T-helper 1 cell treated with Interleukin-12 subunit alpha and Interleukin-12 subunit beta and Interleukin-4 antibody, amounts not matched to agents 30 ng/mL and 1 ng/mL, for 36 hours (primary cell): ENCODE data around the gene SMPD2. TPM values are rescaled to one million over a fixed set of nuclear protein-coding genes. Genes with fewer than 3 reads are reported as not detected.

Experiments used
- intact Hi-C: fragments of 100-400 bp; cut with micrococcal nuclease; formaldehyde crosslinking; loops from one replicate; pipeline ENCODE4 v1.15.1; 2024
- total RNA-seq: library from RNA; stranded (reverse); gene quantifications from 2 replicates; pipeline ENCODE4 v1.2.3, GENCODE V29; 2022

The SMPD2 gene
- total RNA-seq, 1 donor from 2014 or later: 22.8 TPM

DNA sequence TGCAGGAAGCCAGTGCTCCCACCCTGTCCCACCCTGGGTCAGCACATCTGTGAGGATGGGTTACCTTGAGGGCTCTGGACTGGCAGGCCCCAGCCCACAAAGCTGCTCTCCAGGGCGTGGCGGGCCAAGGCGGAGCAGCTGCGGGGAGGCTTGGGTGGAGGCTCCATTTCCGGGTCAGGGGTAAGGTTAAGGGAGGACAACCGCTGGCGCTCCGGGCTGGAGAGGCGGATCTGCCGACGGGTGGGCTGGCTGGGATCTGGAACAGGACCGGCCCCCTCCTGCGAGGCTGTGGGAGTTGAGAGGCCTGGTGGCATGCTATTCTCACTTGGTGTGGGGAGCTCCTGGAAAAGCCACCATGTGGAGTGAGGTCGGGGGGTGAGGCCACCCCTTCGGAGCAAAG is 5.5 kb downstream of the SMPD2 start:
- intact Hi-C loops: no loop called here

DNA sequence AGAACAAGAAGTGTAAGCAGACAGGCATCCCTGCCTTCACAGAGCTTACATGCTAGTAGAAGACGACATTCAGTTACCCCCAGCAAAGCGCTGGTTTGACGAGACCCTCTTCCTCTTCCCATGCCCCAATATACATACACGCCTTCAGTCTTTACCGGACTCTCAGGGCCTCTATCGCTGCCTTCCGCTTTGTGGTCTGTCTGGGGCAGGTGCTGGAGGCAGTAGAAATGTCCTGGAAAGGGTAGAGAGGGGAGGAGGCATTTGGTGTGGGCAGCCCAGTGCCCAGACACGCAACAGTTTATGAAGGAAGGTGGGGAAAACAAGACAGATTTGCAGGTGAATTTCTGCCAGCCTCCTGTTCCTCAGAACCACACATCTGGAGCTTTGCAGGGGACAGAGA is 6.0 kb downstream of the SMPD2 start:
- intact Hi-C loops: no loop called here

DNA sequence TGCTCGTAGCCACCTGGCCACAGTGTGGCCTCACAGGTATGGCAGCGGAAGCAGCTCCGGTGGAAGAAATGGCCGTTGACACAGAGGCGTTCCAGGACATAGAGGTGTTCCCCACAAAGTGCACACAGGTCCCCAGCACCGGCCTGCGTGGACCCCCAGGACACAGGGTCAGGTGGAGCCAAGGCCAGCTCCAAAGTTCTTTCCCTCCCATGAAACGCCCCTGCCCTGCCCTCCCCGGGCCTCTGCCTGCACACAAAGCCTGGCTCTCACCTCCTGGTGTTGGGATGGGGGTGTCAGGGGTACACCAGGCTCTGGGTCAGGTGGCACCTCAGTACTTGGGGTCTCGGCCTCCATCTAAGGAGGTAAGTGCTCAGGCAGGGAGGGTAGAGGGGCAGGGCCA is 6.6 kb downstream of the SMPD2 start:
- intact Hi-C loops: no loop called here

DNA sequence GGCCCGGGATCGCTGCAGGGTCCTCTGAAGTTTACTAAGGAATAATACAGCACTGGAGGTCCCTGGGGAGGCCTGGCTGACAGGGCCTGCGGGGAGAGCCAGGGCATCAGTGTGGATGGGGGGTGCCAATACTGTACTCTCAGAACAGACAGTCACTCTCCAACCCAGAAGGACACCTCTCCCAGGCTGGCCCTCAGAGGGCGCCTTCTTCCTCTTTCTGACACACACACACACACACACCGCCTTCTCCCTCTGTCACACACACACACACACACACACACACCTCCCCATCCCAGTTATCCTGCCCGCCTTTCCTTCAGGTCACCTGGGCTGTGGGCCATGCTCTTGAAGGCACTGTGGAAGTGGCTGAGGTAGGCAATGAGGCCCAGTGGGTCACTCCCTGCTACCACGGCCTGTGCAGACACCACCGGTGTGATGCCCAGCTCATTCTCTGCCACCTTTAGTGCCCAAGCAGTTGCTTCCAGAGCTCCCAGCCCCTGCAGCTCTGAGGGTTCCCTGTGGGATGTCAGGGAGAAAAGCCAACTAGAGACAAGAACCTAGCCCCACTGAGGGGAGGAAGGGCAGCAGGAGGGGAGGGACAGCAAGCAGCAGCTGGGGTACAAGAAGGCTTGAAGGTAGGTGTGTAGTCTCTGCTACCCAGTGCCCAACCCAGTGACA is 7.5 kb downstream of the SMPD2 start:
- intact Hi-C loops: no loop called here

DNA sequence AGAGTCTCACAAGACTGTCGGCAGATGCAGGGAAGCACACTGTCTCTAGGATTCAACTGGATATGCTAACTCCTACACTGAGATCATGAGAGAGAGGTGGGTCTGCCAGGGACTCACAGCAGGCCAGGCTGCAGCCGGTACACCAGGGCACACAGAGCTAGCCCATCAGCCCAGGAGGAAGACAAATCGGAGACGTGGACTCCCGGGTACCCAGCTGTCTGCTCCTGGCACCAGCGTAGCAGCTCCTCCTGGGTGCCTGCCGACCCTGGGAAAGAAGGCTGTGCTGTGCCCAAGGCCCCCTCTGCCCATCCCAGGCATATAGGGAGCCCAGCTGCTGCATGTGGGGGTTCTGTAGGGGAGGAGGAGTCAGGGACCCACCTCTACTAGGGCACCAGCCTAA is 8.1 kb downstream of the SMPD2 start:
- intact Hi-C loops: loop anchor here (1.0 kb wide), 1 partner anchor 8 kb away; the partner anchor contains the start of genes PPIL6 and SMPD2

DNA sequence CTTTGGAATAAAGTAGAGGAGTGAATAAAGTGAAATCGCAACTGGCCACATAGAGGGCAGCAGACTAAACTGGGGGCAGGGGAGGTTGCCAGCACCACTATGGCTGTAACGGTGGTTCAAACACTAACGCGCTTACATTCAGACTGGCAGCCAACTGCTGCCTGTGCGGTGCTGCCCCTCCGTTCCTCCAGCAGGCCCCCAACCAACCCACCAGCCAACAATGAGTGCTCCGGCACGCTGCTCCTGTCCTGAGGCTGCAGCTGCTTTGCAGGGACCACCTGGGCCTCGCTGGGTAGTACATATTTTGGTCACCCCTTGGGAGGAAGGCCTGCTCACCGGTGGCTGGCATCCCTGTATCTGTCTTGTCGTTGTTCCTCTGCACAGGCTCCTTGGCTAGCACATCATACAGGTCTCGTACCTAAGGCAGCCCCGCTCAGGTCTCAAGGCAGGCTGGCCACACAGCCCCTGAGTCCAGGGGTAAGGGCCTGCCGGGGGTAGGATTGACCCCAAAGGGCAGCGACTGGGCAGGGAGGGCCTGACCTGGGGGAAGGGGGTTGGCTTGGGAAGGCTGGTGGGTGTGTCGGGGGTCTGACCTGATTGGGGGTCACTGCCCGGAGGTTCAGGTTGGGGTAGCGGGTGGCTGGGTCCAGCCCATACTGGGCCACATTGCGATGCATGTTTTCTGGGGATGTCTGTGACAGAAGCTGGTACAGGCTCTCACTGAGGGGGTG is 8.7 kb downstream of the SMPD2 start:
- intact Hi-C loops: loop anchor here (1.0 kb wide), 1 partner anchor 9 kb away; the partner anchor contains the start of genes PPIL6 and SMPD2

DNA sequence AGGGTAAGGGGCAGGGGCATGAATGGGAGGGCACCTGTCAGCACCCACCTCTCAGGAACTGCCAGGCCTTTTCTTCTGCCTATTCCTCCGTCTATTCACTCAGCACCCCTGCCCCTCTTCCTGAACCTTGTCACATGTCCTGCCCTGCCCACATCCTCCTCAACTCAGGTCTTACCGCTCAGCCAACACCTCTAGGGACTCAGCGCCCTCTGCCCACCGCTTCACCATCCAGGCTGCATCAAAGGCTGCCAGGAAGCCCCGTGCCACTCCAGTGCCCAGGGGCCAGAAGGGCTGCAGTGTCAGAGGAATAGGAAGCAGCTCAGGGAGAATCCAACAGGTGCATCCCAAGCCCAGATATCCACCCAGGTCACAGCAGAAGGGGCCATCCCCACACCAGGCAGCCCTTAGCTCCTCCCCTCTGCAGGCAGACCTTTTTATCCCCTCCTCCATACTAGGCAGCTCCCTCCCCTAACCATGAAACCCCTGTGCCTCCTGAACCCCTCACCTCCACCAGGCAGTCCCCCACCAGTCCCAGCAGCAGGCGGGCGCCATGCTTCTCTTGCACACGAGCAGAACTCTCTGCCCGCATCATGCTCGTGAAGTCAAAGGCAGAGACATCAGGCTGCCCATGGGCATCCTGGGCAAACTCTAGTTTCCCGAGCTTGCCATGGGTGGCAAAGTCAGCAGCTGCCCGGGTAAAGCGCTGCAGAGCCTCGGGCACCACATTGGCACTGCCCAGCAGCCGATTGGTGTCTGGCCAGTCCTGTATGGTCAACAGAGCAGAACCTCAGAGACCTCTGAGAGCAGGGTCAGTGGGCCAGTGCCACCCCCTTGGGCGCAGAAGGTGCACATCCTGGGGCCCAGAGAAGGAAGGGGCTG is 9.5 kb downstream of the SMPD2 start:
- intact Hi-C loops: loop anchor here (1.0 to 10.0 kb wide), 3 partner anchors 10 to 1495 kb away; partner anchors contain the start of genes AMD1, PPIL6, SEC63 and SMPD2

DNA sequence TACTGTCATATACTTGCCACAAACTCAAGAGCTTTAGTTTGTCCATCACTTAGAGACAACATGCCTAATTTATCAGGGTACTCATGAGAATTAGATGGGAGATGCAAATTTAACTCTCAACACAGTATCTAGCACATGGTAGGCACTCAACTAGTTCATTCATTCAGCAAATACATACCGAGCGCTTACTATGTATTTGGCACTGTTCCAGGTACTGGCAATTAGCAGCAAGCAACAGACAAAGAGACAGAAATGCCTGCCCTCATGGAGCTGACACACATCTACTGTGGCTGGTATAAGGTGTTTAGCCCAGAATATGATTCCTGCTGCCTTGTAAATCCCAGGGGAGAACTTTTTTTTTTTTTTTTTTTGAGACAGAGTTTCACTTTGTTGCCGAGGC is 10.3 kb downstream of the SMPD2 start:
- intact Hi-C loops: loop anchor here (10.0 kb wide), 2 partner anchors 1424 to 1496 kb away; partner anchors contain the start of genes AMD1 and SEC63

DNA sequence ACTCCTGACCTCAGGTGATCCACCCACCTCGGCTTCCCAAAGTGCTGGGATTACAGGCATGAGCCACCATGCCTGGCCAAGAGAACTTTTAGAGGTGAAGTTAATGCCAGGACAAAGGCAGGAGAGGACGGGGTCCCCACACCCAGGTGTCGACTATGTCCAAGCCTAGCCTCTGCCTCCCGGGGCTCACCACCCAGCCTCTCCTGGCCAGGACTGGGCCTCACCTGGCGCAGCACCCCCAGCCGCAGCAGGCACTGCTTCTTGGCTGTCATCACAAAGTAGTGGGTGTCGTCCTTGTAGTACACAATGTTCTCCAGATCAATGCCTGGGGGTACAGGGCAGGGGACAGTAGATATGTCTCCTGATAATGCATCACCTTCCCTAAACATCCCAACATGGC is 10.9 kb downstream of the SMPD2 start:
- intact Hi-C loops: loop anchor here (10.0 kb wide), 2 partner anchors 1423 to 1497 kb away; partner anchors contain the start of genes AMD1 and SEC63

DNA sequence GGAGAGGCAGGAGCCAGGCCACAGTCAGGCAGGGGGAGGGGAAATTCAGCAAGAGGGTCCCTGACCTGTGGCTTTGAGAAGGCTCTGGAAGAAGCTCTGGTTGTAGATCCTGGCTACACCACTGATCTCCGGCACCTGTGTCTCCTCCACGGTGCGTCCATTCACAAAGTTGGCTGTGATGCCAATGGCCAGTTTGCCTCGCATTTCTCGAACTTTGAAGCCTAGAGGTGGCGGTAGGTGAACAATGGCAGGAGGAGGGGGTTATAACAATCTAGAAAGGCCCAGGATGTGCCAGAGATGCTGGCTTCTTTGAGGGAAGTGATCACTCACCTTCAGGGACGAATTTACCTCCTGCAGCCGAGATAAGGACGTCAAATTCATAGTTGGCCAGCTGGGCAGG is 11.7 kb downstream of the SMPD2 start:
- intact Hi-C loops: loop anchor here (10.0 kb wide), 2 partner anchors 1423 to 1497 kb away; partner anchors contain the start of genes AMD1 and SEC63

DNA sequence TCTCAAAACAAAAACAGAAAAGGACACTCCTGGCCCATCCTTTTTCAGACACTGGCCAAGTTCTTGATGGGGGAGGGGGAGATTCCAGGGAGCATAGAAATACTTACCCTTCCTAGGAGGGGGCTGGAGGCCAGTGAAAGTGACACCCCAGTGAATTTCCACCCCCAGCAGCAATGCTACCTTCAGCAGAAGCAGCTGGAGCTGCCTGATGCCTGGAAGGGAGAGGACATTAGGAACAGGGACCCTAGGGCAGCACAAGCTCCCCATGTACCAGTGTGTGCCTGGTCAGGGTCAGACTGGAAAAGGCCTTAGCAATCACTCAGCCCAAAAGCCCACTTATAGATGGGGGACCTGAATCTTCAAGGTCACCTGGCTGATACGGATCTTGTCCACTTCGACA is 12.6 kb downstream of the SMPD2 start:
- intact Hi-C loops: loop anchor here (10.0 kb wide), 2 partner anchors 1422 to 1498 kb away; partner anchors contain the start of genes AMD1 and SEC63

DNA sequence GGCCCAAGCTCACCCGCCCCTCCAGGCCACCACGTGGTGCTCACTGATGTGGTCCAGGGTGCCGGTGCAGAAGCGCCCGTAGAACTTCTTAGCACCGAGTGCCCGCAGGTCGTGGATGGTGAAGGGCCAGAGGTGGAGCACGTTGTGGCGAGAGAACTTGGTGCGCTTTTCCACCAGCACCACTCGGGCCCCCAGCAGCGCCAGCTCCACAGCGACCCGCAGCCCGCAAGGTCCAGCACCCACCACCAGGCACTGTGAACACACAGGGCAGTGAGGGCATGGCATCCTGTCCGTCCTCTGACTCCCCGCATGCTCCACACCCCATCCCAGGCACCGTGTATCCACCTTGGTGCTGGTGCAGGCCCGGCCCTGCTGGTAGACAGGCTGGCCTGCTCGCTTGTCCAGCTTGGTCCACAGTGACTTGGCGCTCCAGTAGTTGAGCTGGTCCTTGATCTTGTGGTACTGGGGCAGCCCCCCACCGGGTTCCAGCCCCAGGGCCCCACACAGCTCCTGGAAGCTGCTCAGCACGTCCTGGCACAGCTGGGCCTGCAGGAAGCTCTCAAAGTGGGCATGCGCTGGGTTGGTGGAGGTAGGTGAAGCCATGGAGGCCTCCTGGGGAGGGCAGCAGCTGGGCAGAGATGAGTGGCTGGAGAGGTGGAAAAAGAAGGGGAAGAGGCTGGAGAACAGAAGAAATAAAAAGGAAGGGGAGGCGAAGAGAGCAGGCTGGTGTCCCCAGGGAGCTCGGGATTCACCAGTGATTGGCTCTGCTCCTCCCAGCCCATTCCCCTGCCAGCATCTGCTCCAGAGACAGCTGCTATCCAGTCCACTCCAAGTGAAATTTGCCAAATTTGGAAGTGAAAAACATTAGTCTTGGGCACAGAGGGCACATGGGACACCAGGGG is 13.3 kb downstream of the SMPD2 start:
- intact Hi-C loops: loop anchor here (1.0 to 10.0 kb wide), 4 partner anchors 13 to 1499 kb away; partner anchors contain the start of genes AMD1 and SEC63

DNA sequence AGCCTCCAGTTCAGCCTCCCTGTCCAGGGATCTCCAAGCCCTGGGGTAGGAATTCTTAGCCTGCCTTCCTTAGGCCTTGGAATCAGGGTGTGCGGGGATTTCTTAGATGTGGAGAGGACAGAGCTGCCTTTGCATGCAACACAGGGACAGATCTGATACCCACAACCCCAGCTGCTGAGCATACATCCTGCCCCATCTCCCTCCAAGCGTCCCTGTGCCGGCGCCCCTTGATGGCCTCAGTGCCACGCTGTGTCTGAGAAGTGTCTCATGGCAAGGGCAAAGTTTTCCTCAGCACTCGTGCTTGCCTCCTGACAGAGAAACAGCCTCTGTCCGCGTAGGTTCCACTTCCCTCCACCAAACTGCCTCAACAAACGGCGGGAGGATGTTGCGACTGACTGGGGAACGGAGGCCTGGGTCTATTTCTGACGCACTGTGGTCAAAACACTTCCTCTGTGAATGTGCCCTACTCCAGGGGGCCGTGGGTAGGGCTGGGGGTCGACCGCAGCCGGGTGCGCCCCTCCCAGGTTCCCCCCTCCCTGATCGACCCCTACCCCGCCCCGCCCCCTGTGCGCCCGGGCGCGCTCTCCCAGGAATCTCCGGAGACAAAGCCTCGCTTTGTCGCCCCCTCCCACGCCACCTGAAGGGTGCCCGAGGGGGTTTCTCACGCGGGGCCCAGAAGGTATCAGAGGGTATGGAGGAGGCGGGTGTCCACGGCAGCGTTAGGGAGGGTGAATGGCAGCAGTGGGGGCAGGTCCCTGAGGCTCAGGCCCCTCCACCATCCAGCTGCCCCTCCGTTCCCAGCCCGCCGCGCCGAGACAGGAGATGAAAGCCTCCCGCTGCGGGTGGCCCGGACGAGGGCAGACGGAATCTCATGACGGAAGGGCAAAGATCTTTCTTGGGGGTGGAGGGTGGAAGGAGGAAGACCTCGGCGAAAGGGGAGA is 14.2 kb downstream of the SMPD2 start:
- intact Hi-C loops: loop anchor here (1.0 to 10.0 kb wide), 12 partner anchors 13 to 1500 kb away; partner anchors contain the start of genes AK9, AMD1, CDC40 and CDK19

DNA sequence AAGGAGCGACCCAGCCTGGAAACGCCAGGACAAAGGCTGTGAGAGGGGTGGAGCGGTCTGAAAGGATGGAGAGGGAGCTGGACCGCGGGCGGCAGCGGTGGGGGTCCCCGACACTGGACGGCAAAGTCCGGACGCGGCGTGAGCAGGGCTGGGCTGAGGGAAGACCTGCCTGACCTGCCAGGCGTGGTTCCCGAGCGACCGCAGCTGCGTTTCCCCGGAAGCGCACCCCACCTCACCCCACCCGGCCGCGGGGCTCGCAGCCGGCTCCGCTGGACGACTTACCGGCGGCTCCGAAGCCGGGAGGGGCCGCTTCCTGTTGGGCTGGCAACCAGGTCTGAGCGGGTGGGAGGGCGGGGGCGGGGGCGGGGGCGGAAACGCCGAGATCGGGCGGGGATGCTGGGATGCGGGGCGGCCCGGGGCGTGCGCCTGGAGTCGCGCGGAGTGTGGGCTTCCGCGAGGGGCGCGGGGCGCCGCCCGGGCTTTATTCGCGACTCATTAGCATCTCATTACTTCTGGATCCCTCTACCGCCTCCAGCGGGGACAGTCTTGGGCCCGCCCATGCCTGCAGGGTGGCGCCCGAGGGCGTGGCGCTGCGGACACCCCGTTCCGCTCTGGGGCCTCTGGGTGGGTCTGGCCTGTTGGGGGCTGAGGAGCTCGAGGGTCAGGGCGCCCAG is 15.1 kb downstream of the SMPD2 start, which contains the start of gene MICAL1:
Gene MICAL1 (minus strand): TSS at position 336 of the 674 bp plus-strand sequence. CDS start 1,576 bp downstream, outside the sequence.
- intact Hi-C loops: loop anchor here (1.0 to 10.0 kb wide), 11 partner anchors 24 to 1501 kb away; partner anchors contain the start of genes AK9, AMD1, CDC40 and CDK19

DNA sequence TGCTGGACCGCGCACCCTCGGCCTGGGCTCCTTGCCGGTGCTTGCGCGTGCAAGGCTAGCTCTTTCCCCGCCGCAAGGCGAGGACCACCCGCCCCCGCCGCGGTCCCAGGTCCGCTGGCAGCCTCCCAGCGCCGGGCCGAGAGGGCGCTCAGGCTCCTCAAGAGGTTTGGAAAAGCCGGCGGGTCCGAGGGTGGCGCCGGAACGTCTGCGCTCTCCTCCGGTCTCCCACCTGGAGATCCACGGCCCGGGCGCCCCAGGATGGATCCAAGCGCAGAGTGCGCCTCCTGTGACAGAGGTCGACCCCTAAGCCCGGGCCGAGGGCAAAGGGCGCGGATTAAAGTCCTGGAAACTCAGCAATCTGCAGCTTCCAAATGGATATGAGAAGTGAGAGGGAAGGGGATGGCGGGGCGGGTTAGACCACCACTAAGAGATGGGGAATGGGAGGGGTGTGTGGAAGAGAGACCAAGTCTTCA is 15.6 kb downstream of the SMPD2 start:
- intact Hi-C loops: loop anchor here (5.0 to 10.0 kb wide), 3 partner anchors 269 to 1501 kb away; partner anchors contain the start of genes AMD1 and SEC63

DNA sequence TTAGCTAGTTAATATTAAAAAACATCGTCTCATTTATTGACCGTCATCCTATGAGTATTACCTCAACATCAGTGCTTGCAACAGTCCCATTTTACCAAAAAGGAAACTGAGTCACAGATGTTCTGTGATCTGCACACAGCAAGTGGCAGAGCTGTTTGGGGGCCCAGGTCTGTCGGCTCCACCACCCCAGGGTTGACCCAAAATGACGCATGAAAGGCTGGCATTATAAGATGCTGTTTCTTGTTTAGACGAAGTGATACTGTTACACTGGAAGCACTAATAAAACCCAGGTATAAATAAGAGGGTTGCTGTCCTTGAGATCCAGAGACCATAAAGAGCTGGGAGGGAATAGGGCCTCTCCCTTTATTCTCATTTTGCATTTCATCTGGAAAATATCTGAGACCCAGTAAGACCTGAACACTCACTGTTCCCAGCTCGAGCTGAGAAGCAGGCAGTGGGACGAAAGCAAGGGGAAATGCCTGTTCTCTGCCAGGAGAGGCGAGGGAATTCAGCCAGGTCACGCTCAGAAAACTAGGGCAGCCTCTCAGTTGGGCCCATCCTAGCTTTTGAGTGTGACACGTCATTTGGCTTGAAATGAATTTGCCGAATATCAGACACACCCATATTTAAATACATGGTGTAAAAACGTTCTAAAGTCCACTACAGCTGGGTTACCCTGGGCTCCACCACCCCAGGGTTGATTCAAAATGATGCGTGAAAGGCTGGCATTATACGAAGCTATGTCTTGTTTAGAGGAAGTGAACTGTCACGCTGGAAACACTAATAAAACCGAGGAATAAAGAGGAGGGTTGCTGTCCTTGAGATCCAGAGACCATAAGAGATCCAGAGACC is 16.4 kb downstream of the SMPD2 start:
- intact Hi-C loops: loop anchor here (5.0 to 10.0 kb wide), 3 partner anchors 270 to 1502 kb away; partner anchors contain the start of genes AMD1 and SEC63

DNA sequence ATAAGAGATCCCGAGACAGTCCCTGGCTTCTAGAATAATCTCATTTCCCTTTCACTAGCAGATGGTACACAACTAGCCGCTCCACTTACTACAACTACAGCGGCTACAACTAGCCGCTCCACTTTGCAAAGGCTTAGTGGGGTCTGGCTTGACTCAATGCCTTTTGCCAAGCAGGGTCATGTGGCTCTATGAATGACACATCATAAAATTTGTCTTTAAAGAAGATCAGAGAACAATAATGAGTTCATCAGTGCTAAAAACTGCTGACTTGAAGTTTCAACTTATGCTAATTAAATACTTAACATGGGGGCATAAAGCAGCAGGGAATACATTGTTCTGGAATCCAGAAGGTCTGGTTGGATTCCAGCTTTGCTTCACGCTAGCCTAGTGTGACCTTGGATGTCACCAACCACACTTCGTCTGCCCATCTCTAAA is 17.1 kb downstream of the SMPD2 start:
- intact Hi-C loops: loop anchor here (5.0 to 10.0 kb wide), 3 partner anchors 270 to 1503 kb away; partner anchors contain the start of genes AMD1 and SEC63
